GM20431 (cell line): ENCODE data around the gene SCYL2.
"Not testable (repeated sequence)": the region's sequence is repeated elsewhere in the genome, so short reads cannot be mapped to it uniquely, and the experiment has no call there.

Source experiments
- in situ Hi-C: fragments of 300-500 bp; cut with MseI, MboI; formaldehyde crosslinking; loops from one replicate; pipeline ENCODE4 v1.15.0; 2020; ENCODE audit warnings: low sequenced_read_pairs; ENCODE audit not compliant: unreplicated experiment

The SCYL2 gene

GRCh38 chr12:100253437-100253836 lies 13.5 kb upstream of the SCYL2 start:
- in situ Hi-C loops: no loop called here

DNA sequence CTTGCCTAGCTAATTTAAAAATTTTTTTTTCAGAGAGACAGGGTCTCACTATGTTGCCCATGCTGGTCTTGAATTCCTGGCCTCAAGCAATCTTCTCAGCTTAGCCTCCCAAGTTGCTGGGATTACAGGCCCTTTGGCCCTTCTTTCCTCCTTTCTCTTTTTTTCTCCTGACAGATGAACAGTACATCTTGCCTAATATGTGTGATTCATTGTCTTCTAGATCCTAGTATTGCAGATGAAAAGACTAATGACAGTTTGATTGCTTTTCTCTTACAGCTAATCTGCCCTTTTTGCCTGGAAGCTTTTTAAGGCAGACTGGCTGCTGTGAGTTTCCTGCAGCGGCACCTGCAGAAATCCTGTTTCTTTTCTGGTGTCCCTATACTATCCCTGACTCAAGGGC lies 12.1 kb upstream of the SCYL2 start:
- in situ Hi-C loops: no loop called here

GRCh38 chr12:100258127-100258526 lies 8.8 kb upstream of the SCYL2 start:
- in situ Hi-C loops: no loop called here

DNA sequence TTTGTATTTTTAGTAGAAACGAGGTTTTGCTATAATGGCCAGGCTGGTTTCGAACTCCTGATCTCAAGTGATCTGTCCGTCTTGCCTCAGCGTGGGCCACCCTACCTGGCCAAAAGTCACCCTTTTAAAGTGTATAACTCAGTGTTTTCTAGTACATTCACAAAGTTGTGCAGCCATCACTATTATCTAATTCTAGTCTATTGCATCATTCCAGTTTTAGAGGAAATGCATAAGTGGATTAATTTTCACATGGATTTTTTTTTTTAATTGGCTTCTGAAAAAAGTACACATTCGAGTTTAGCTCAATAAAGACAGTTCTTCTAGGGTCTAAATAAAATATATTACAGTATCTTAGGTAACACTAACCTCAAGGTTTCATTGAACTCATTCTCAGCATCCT lies 3.8 kb upstream of the SCYL2 start:
- in situ Hi-C loops: no loop called here

DNA sequence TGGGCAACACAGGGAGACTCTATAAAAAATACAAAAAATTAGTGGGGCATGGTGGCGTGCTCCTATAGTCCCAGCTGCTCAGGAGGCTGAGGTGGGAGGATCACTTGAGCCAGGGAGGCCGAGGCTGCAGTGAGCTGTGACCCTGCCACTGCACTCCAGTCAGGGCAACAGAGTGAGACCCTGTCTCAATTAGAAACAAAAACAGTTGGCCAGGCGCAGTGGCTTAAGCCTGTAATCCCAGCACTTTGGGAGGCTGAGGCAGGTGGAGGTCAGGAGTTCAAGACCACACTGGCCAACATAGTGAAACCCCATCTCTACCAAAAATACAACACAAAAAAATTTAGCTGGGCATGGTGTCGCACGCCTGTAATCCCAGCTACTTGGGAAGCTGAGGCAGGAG lies 1.9 kb upstream of the SCYL2 start:
- in situ Hi-C loops: not testable (repeated sequence)

DNA sequence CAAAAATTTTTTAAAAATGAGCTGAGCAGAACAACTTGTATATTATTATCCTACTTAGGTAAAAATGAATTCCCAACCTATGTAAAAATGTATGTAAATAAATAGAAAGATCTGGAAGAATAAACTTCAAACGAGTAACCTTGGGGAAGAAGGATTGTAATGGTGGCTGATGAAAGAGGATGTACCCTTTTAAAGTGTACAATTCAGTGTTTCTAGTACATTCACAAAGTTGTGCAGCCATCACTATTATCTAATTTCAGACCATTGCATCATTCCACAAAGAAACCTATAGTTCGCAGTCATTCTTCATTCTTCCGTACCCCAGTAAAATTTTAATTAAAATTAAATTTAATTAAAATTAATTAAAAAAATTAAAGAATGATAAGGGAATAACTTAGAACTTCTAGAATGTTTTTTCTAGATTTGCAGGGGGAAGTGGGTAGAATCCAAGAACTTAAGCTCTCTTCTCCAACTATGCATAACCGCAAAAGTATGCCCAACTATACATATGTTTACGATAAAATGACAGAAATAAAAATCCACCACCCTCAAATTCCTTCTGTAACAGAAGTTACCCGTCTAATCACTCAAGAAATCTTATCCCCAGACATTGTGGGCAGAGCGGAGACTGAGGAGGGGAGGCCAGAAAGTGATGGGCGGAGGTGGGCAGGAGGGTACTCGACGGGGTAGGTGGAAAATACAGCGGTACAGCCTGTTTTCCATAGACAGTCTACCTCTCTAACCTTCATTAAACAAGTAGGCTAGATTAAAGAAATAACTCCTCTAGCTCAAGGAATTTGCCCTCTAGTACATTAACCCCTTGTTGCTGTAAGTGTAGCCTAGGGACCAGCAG lies 1.0 kb upstream of the SCYL2 start:
- in situ Hi-C loops: no loop called here

DNA sequence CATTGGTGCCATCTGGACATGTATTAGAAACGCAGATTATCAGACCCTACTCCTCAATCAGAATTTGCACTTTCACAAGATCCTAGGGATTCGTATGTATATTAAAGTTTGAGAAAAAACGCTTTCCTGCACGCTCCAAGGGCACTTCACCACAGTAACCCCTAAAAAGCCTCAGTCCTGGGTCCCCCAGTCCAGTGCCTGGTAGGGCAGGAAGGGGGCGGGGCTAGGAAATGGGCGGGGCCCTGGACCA lies 467 bp upstream of the SCYL2 start:
- in situ Hi-C loops: no loop called here

- in situ Hi-C loops: no loop called here
Observed at GRCh38 chr12:100267603-100268281, 765 bp downstream of the SCYL2 start.

DNA sequence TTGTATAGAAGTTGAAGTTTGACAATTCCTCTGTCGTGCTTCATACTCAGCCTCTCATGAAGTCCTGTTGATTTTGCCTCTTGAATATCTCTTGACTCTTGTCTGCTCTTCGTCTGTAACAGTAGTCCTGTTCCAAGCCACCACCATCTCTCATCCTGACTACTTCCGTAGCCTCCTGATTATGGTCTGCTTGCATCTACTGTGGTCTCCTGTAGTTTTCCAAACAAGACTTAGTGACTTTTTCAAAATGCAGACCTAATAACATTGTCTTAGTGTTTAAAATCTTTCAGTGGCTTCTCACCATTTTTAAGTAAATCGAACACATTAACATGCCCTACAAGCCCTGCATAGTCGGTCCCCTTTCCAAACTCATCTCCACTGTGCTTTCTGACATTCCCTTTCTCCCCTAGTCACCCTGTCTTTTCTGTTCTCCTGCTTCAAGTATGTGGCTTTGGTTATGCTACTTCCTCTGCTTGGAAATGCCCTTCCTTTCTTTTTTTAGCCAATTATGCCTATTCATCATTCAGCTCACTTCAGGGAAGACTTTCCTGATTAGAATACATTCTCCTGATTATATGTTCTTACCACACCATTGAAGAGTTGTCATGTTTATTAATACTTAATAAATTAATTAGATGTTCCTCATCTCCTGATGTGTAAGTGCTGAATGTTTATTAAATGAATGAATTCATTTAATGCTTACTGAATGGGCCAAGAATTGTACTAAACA lies 2.0 kb downstream of the SCYL2 start:
- in situ Hi-C loops: no loop called here

- in situ Hi-C loops: no loop called here
Observed at GRCh38 chr12:100273782-100274181, 6.8 kb downstream of the SCYL2 start.

GRCh38 chr12:100274291-100274690 lies 7.3 kb downstream of the SCYL2 start:
- in situ Hi-C loops: no loop called here

DNA sequence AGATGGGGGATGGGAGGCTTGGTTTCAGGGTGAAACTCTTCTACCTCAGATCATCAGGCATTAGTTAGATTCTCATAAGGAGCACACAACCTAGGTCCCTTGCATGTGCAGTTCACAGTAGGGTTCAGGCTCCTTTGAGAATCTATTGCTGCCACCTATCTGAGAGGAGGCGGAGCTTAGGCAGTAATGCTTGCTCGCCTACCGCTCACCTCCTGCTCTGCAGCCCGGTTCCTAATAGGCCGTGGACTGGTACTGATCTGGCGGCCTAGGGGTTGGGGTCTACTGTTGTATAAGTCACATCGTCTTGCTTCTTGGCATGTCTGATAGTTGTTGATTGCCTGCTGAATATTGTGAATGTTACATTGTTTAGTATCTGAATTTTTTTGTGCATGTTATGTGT lies 12.2 kb downstream of the SCYL2 start:
- in situ Hi-C loops: no loop called here

DNA sequence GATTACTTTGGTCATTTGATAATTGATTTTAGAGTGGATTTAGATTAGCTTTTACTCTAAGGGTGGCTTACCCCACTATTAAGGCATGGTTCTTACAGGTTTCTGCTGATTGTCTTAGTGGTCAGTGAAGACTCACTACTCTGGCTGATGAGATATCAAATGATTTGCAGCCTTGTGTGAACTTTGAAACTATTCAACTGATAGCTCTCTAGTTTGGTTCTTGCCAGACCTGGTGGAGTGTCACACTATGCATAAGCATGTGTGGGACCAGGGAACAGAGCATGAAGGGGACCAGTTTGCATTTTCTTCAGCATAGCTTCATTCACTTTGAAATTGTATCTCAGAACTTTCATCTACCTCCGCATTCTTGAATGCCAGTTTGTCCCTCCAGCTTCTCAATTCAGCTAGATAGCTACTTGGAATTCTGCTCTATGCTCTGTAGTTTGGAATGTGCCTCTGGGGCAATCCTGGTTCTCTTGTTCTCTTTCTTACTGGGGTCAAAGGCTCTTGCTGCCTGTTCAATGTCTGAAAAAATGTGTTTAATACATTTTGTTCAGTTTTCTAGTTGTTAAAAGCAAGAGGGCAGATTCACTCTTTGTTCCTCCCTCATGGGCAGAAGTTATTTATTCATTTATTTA lies 12.7 kb downstream of the SCYL2 start:
- in situ Hi-C loops: no loop called here

- in situ Hi-C loops: not testable (repeated sequence)
Observed at GRCh38 chr12:100284556-100284955, 17.6 kb downstream of the SCYL2 start.

DNA sequence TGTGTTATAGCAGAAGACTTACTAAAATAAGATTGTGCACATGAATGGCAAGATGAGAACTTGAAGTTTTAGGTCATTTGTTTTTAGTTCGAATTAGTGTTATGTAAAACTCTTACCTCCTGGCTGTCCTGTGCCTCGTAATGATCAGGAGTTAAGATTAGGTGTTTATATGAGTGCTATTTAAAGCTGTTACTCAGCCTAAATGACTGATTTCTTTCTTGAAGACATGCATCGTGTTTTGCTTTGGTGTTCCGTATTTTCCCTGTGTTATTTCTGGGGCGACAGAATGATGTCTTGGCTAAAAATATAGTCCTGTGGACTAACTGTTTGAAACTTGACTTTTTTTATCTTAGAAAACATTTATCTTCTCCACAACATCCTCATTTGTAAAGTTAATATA lies 22.1 kb downstream of the SCYL2 start:
- in situ Hi-C loops: no loop called here

DNA sequence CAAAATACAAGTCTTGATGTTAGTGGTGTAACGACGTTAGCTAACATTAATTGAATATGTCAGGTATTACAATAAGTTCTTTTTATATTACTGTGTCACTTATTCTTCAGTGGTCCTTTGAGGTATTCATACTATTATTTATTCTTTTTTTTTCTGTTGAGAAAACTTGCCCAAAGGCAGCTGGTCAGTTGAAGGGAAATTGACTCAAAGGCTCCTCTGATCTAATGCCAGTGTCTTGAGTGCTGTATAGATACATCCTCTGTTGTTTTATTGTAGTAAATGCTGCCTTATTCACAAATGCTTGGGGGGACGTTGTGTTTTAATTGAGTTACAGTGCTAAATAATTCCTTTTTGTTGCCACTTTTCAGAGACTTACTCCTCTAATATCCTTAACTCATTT lies 23.0 kb downstream of the SCYL2 start:
- in situ Hi-C loops: no loop called here

GRCh38 chr12:100293017-100293416 lies 26.0 kb downstream of the SCYL2 start:
- in situ Hi-C loops: no loop called here

DNA sequence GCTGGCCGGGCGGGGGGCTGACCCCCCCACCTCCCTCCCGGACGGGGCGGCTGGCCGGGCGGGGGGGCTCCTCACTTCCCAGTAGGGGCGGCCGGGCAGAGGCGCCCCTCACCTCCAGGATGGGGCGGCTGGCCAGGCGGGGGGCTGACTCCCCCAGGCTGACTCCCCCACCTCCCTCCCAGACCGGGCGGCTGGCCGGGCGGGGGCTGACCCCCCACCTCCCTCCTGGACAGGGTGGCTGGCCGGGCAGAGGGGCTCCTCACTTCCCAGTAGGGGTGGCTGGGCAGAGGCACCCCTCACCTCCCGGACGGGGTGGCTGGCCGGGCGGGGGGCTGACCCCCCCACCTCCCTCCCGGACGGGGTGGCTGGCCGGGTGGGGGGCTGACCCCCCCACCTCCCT lies 27.4 kb downstream of the SCYL2 start:
- in situ Hi-C loops: not testable (repeated sequence)

- in situ Hi-C loops: no loop called here
Observed at GRCh38 chr12:100295764-100296555, 29.0 kb downstream of the SCYL2 start.

GRCh38 chr12:100302081-100302480 lies 35.1 kb downstream of the SCYL2 start:
- in situ Hi-C loops: no loop called here
